H9 (cell line): Measurements from ENCODE around the gene TPPP2. TPM values are rescaled to one million over a fixed set of nuclear protein-coding genes. Genes with fewer than 3 reads are reported as not detected.

Source experiments
- DNase-seq: peaks from one replicate; pipeline ENCODE4 v3.0.0-alpha.2; 2017
- H2AFZ ChIP-seq: one replicate; pipeline ENCODE4 v1.6.1; 2013; ENCODE audit warnings: mild to moderate bottlenecking, low read length, control low read depth, moderate library complexity
- H2AK5ac ChIP-seq: 2 replicates; pipeline ENCODE4 v1.6.1; 2013; ENCODE audit warnings: low read length, control low read depth, mixed read lengths; ENCODE audit not compliant: insufficient read length
- H2BK120ac ChIP-seq: one replicate; pipeline ENCODE4 v1.6.1; 2013; ENCODE audit warnings: low read depth, mild to moderate bottlenecking, low read length, control low read depth, inconsistent platforms; ENCODE audit not compliant: poor library complexity, severe bottlenecking
- H2BK12ac ChIP-seq: 2 replicates; pipeline ENCODE4 v1.6.1; 2013; ENCODE audit warnings: low read length, control low read depth, mixed read lengths, low read depth; ENCODE audit not compliant: insufficient read length
- H2BK15ac ChIP-seq: 2 replicates; pipeline ENCODE4 v1.6.1; 2013; ENCODE audit warnings: low read depth, low read length, control low read depth
- H2BK20ac ChIP-seq: one replicate; pipeline ENCODE4 v1.6.1; 2013; ENCODE audit warnings: low read depth, mild to moderate bottlenecking, low read length, control low read depth, inconsistent platforms; ENCODE audit not compliant: poor library complexity, severe bottlenecking
- H2BK5ac ChIP-seq: 2 replicates; pipeline ENCODE4 v1.6.1; 2013; ENCODE audit warnings: low read length, control low read depth, mixed read lengths; ENCODE audit not compliant: insufficient read length
- H3K14ac ChIP-seq: 2 replicates; pipeline ENCODE4 v1.6.1; 2013; ENCODE audit warnings: low read length, control low read depth; ENCODE audit not compliant: insufficient read depth
- H3K18ac ChIP-seq: 2 replicates; pipeline ENCODE4 v1.6.1; 2013; ENCODE audit warnings: low read depth, mild to moderate bottlenecking, mixed read lengths, low read length, control low read depth; ENCODE audit not compliant: insufficient read length
- H3K23ac ChIP-seq: 2 replicates; pipeline ENCODE4 v1.6.1; 2013; ENCODE audit warnings: low read length, control low read depth, mixed read lengths, low read depth; ENCODE audit not compliant: insufficient read length
- H3K23me2 ChIP-seq: 2 replicates; pipeline ENCODE4 v1.6.1; 2013; ENCODE audit warnings: low read depth, mild to moderate bottlenecking, mixed read lengths, low read length, control low read depth; ENCODE audit not compliant: insufficient read length, poor library complexity, severe bottlenecking
- H3K27ac ChIP-seq: 2 replicates; pipeline ENCODE4 v1.5.1; 2013; ENCODE audit warnings: low read length, control low read depth, mixed read lengths, low read depth; ENCODE audit not compliant: insufficient read length
- H3K27me3 ChIP-seq: 2 replicates; pipeline ENCODE4 v1.6.1; 2013; ENCODE audit warnings: low read length, control low read depth, inconsistent platforms; ENCODE audit not compliant: insufficient read depth
- H3K4ac ChIP-seq: 2 replicates; pipeline ENCODE4 v1.6.1; 2013; ENCODE audit warnings: low read depth, mild to moderate bottlenecking, control low read depth, inconsistent platforms, low read length, moderate library complexity
- H3K4me1 ChIP-seq: 2 replicates; pipeline ENCODE4 v1.6.1; 2013; ENCODE audit warnings: low read length, control low read depth, inconsistent platforms; ENCODE audit not compliant: insufficient read depth
- H3K4me2 ChIP-seq: 2 replicates; pipeline ENCODE4 v1.6.1; 2013; ENCODE audit warnings: low read length, control low read depth, mixed read lengths; ENCODE audit not compliant: insufficient read length, insufficient read depth
- H3K56ac ChIP-seq: 2 replicates; pipeline ENCODE4 v1.6.1; 2013; ENCODE audit warnings: low read depth, mild to moderate bottlenecking, mixed read lengths, low read length, control low read depth; ENCODE audit not compliant: insufficient read length
- H3K79me1 ChIP-seq: 2 replicates; pipeline ENCODE4 v1.6.1; 2013; ENCODE audit warnings: low read depth, mild to moderate bottlenecking, moderate library complexity, low read length, control low read depth, inconsistent platforms; ENCODE audit not compliant: insufficient read depth, poor library complexity, severe bottlenecking
- H3K79me2 ChIP-seq: 2 replicates; pipeline ENCODE4 v1.6.1; 2013; ENCODE audit warnings: low read length, control low read depth, inconsistent platforms; ENCODE audit not compliant: insufficient read depth
- H3K9ac ChIP-seq: 2 replicates; pipeline ENCODE4 v1.6.1; 2013; ENCODE audit warnings: low read length, control low read depth, mixed read lengths; ENCODE audit not compliant: insufficient read length; ENCODE audit errors: extremely low read depth
- H3K9me3 ChIP-seq: one replicate; pipeline ENCODE4 v1.6.1; 2013; ENCODE audit warnings: low read depth, low read length, inconsistent platforms; ENCODE audit not compliant: control insufficient read depth
- H3T11ph ChIP-seq: one replicate; pipeline ENCODE4 v1.6.1; 2013; ENCODE audit warnings: mild to moderate bottlenecking, low read length, control low read depth, inconsistent platforms
- H4K20me1 ChIP-seq: one replicate; pipeline ENCODE4 v1.6.1; 2013; ENCODE audit not compliant: control insufficient read depth, insufficient read length, insufficient read depth
- H4K5ac ChIP-seq: 2 replicates; pipeline ENCODE4 v1.6.1; 2013; ENCODE audit warnings: low read depth, mild to moderate bottlenecking, mixed read lengths, low read length, control low read depth; ENCODE audit not compliant: insufficient read length
- H4K8ac ChIP-seq: replicated peaks from 2 replicates; pipeline ENCODE4 v1.6.1; 2013; ENCODE audit warnings: low read length, control low read depth, mixed read lengths, low read depth; ENCODE audit not compliant: insufficient read length
- H4K91ac ChIP-seq: 2 replicates; pipeline ENCODE4 v1.6.1; 2013; ENCODE audit warnings: low read depth, mild to moderate bottlenecking, moderate library complexity, mixed read lengths, low read length, control low read depth; ENCODE audit not compliant: insufficient read length
- H3K27ac Mint-ChIP-seq, 3 experiments: 2 replicates in 2 of 3; 3 replicates in 1 of 3; pipeline ENCODE4 v1.8.0; 2020 to 2021; ENCODE audit warnings: mixed read lengths in 3 of 3, mild to moderate bottlenecking in 1 of 3, moderate library complexity in 1 of 3
- H3K27me3 Mint-ChIP-seq: 2 replicates; pipeline ENCODE4 v1.8.0; 2021; ENCODE audit warnings: low read depth, mild to moderate bottlenecking, moderate library complexity, mixed read lengths
- H3K36me3 Mint-ChIP-seq, 3 experiments: 2 replicates in 2 of 3; 3 replicates in 1 of 3; pipeline ENCODE4 v1.8.0; 2020 to 2021; ENCODE audit warnings: low read depth in 3 of 3, mixed read lengths in 3 of 3; ENCODE audit not compliant: insufficient read depth in 1 of 3
- H3K4me1 Mint-ChIP-seq, 2 experiments: 2 replicates each; pipeline ENCODE4 v1.8.0; 2020; ENCODE audit warnings: mixed read lengths in 2 of 2
- H3K4me3 Mint-ChIP-seq, 2 experiments: 2 replicates in 1 of 2; 3 replicates in 1 of 2; pipeline ENCODE4 v1.8.0; 2020 to 2021; ENCODE audit warnings: mild to moderate bottlenecking in 2 of 2, mixed read lengths in 2 of 2, moderate library complexity in 1 of 2
- H3K9me3 Mint-ChIP-seq, 2 experiments: 2 replicates in 1 of 2; 3 replicates in 1 of 2; pipeline ENCODE4 v1.8.0; 2020; ENCODE audit warnings: mild to moderate bottlenecking in 2 of 2, mixed read lengths in 2 of 2, moderate library complexity in 1 of 2
- CTCF ChIP-seq: fragments of 200-600 bp; sonication (generic); conservative IDR thresholded peaks from 3 replicates; pipeline ENCODE4 v1.8.0; 2021; ENCODE audit warnings: antibody characterized with exemption, mild to moderate bottlenecking
- WGBS: extraction: QIAGEN DNeasy Blood & Tissue Kit; methylation state at CpG from one replicate; pipeline ENCODE4 v1.1.7; 2013; ENCODE audit warnings: missing lambda C conversion rate, low lambda C conversion rate, mixed read lengths; ENCODE audit not compliant: insufficient read length; ENCODE audit errors: extremely low coverage; 5-methylcytosine and 5-hydroxymethylcytosine counted together
- total RNA-seq: library from RNA; stranded (reverse); gene quantifications from 2 replicates; pipeline ENCODE4 v1.2.1, GENCODE V29; 2021

The TPPP2 gene
- total RNA-seq, 1 experiment from 2014 or later, result not detected

- Histone ChIP-seq H2BK5ac (no peak overlapping the region), H3K23me2 (peaks cover 12% of the 10 kb centered on the region), H3K9me3 (no peaks in the 10 kb centered on the region), H2BK20ac (no peak overlapping the region), H3K56ac (no peak overlapping the region), H3K9ac (peak overlapping the region; percentile 1), H2BK15ac (no peak overlapping the region), H3K79me1 (no peaks in the 10 kb centered on the region), H2BK120ac (no peak overlapping the region), H3T11ph (no peak overlapping the region), H3K23ac (no peak overlapping the region), H3K79me2 (no peaks in the 10 kb centered on the region), H3K18ac (no peak overlapping the region), H4K20me1 (no peaks in the 10 kb centered on the region), H3K27ac (no peak overlapping the region), H3K4me1 (peaks cover 4% of the 10 kb centered on the region; the same call in 1 of the 2 replicates), H4K91ac (no peak overlapping the region), H2AFZ (no peak overlapping the region), H4K8ac (no peak overlapping the region), H2BK12ac (no peak overlapping the region), H3K4ac (no peak overlapping the region), H3K27me3 (peaks cover 8% of the 10 kb centered on the region; the same call in 1 of the 2 replicates), H3K14ac (no peak overlapping the region), H4K5ac (no peak overlapping the region), H2AK5ac (no peak overlapping the region), H3K4me2 (peak overlapping the region; percentile 69)
- TF ChIP-seq CTCF, result no peak
- Mint-ChIP-seq H3K27ac (no peak overlapping the region), H3K4me1 (peaks cover 35 to 41% of the 10 kb centered on the region in 2 experiments), H3K4me3 (peak overlapping the region; percentile 81 to 96), H3K27me3 (peaks cover 55% of the 10 kb centered on the region), H3K36me3 (peaks cover 6 to 21% (median 6%) of the 10 kb centered on the region in 3 experiments; a peak in 3 of 7 replicates), H3K9me3 (no peaks in the 10 kb centered on the region)
- no CpG with 5 or more reads among the region's 17 CpGs for WGBS
- DNase-seq, result no peak
Measured at GRCh38 chr14:21023817-21024584, 6.0 kb upstream of the TPPP2 start.
